ENCODE data around the gene POLRMT.
A peak's percentile ranks its signal among the peaks of the same experiment; 100 is the strongest.

The POLRMT gene

GRCh38 chr19:662962-663681 lies 29.8 kb upstream of the POLRMT start, which contains the start of gene RNF126:
RNF126 (minus strand) TSS chr19:663214; CDS start chr19:663121, 93 bp downstream.
- peak; percentile 91 for DNase-seq

- DNase-seq: peak; percentile 27
Measured at GRCh38 chr19:662207-662961, 29.0 kb upstream of the POLRMT start.

- DNase-seq: no peak
Measured at GRCh38 chr19:661427-662196, 28.3 kb upstream of the POLRMT start.

GRCh38 chr19:660793-661426 lies 27.6 kb upstream of the POLRMT start:
- DNase-seq: no peak

- no peak for DNase-seq
Measured at GRCh38 chr19:658916-659839, 25.8 kb upstream of the POLRMT start.

GRCh38 chr19:658059-658839 lies 24.9 kb upstream of the POLRMT start:
- DNase-seq: no peak

GRCh38 chr19:657611-658010 lies 24.3 kb upstream of the POLRMT start:
- DNase-seq: no peak

- DNase-seq: no peak
Measured at GRCh38 chr19:656751-657559, 23.6 kb upstream of the POLRMT start.

- DNase-seq: no peak
Measured at GRCh38 chr19:655691-656090, 22.4 kb upstream of the POLRMT start.

GRCh38 chr19:653425-653824 lies 20.1 kb upstream of the POLRMT start:
- DNase-seq: no peak

- DNase-seq: no peak
Measured at GRCh38 chr19:652467-653389, 19.4 kb upstream of the POLRMT start.

GRCh38 chr19:651991-652390 lies 18.7 kb upstream of the POLRMT start:
- DNase-seq: no peak

GRCh38 chr19:651114-651818 lies 17.9 kb upstream of the POLRMT start:
- DNase-seq: no peak

GRCh38 chr19:650121-650520 lies 16.8 kb upstream of the POLRMT start:
- DNase-seq: no peak

GRCh38 chr19:648904-649801 lies 15.8 kb upstream of the POLRMT start:
- DNase-seq: no peak

- DNase-seq: no peak
Measured at GRCh38 chr19:648305-648704, 15.0 kb upstream of the POLRMT start.

GRCh38 chr19:647566-648284 lies 14.4 kb upstream of the POLRMT start:
- DNase-seq: no peak

Measured in fibroblast of upper back skin (primary cell).